Right lobe of liver (tissue), 4 donors: Measurements from ENCODE around the gene TCF15.

Experiments
- POLR2A ChIP-seq: fragments of 450-650 bp; IDR thresholded peaks from one replicate; pipeline ENCODE4 v1.6.1; 2017; ENCODE audit warnings: antibody characterized with exemption, mild to moderate bottlenecking
- TF ChIP-seq, protein P1 (sequence below), 4 donors: fragments of 200-600 bp in 3 of 4; fragments of 450-650 bp in 1 of 4; IDR thresholded peaks; one replicate each; pipeline versions ENCODE4 v1.5.1 to v1.8.0; 2016 to 2022; ENCODE audit warnings: antibody characterized with exemption in 4 of 4, mild to moderate bottlenecking in 2 of 4
- donor health status: DM: no; HTN: no; CAD: no.
- donor health status: DM: no; HTN: no; CAD: no.
- donor health status: DM: no; HTN: yes; CAD: no.

DNA sequence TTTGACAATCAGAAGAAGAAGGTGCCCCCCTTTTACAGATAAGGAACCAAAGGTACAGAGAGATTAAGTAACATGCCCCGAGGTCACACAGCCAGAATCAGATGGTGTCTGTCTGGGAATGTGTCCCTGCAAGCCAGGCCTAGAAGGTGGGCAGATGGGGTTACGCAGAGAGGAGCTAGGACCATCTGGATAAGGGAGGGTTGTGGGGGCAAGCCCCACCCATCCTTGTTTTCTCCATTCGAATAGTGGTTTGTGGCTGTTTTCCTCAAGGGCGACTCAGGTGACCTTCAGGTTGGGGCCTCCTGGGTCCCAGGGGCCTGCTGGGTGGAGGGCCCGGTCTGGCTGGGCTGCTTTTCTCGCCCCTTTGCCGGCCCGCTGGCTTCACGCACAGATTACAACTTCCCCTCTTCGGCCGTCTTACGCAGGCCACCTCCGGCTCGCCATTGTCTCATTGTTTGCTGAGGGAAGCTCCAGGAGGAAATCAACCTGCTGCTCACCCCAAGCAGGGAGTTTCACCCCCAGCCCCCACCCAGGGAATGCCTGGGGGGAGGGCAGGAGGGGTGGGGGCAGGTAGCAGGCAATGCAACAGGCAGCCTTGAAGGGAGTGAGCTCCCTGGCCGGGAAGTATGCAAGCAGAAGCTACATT is 35.7 kb downstream of the TCF15 start:
- TF ChIP-seq, protein P1, sequence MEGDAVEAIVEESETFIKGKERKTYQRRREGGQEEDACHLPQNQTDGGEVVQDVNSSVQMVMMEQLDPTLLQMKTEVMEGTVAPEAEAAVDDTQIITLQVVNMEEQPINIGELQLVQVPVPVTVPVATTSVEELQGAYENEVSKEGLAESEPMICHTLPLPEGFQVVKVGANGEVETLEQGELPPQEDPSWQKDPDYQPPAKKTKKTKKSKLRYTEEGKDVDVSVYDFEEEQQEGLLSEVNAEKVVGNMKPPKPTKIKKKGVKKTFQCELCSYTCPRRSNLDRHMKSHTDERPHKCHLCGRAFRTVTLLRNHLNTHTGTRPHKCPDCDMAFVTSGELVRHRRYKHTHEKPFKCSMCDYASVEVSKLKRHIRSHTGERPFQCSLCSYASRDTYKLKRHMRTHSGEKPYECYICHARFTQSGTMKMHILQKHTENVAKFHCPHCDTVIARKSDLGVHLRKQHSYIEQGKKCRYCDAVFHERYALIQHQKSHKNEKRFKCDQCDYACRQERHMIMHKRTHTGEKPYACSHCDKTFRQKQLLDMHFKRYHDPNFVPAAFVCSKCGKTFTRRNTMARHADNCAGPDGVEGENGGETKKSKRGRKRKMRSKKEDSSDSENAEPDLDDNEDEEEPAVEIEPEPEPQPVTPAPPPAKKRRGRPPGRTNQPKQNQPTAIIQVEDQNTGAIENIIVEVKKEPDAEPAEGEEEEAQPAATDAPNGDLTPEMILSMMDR (IDR thresholded peaks at IDR 0.05) = no peak
- TF ChIP-seq POLR2A = no peak
